HEK293 (cell line): Measurements from ENCODE around the gene CLEC2A.
"Not testable (repeated sequence)": the region's sequence is repeated elsewhere in the genome, so short reads cannot be mapped to it uniquely, and the experiment has no call there.

Experiments used
- CTCF ChIA-PET: fragments of 350-600 bp; formaldehyde crosslinking; extraction: SDS; loops from one replicate; lab custom pipeline; 2021; ENCODE audit warnings: antibody characterized with exemption; lab: Yijun Ruan, JAX
- POLR2A ChIA-PET: fragments of 300-600 bp; formaldehyde crosslinking; extraction: SDS; loops from one replicate; lab custom pipeline; 2020; ENCODE audit warnings: antibody characterized with exemption, inconsistent platforms; lab: Yijun Ruan, JAX
- H3K27ac ChIP-seq: fragments of 200-500 bp; sonication (Bioruptor generic); 2 replicates; pipeline ENCODE4 v1.5.1; 2014; ENCODE audit warnings: low read depth, low read length, control low read depth, inconsistent platforms; ENCODE audit errors: extremely low read depth
- H3K36me3 ChIP-seq, 2 experiments: fragments of 200-500 bp in 1 of 2; sonication (Bioruptor generic) in 1 of 2; 1 replicate in 1 of 2; 2 replicates in 1 of 2; pipeline ENCODE4 v1.5.1; 2014 to 2017; ENCODE audit warnings: inconsistent platforms in 2 of 2, low read length in 2 of 2; ENCODE audit not compliant: control insufficient read depth in 2 of 2, insufficient read depth in 1 of 2
- H3K4me1 ChIP-seq: fragments of 200-500 bp; sonication (Bioruptor generic); 2 replicates; pipeline ENCODE4 v1.5.1; 2014; ENCODE audit warnings: mild to moderate bottlenecking, low read length, inconsistent platforms; ENCODE audit not compliant: control insufficient read depth, insufficient read depth
- H3K4me3 ChIP-seq: 2 replicates; pipeline ENCODE4 v1.5.1; 2011; ENCODE audit warnings: low read depth, mild to moderate bottlenecking, control low read depth, low read length, moderate library complexity
- H3K9me3 ChIP-seq: fragments of 200-500 bp; sonication (Bioruptor generic); 2 replicates; pipeline ENCODE4 v1.5.1; 2014; ENCODE audit warnings: low read depth, low read length, inconsistent platforms; ENCODE audit not compliant: control insufficient read depth, insufficient read depth
- BCL11B ChIP-seq: fragments of 450-650 bp; formaldehyde crosslinking; IDR thresholded peaks from 2 replicates; pipeline ENCODE4 v1.5.1; 2016; ENCODE audit warnings: low read depth, missing biosample characterization, missing genetic modification characterization
- KLF16 ChIP-seq: fragments of 450-650 bp; formaldehyde crosslinking; IDR thresholded peaks from 2 replicates; pipeline ENCODE4 v1.5.1; 2017; ENCODE audit warnings: missing biosample characterization, missing genetic modification characterization
- SETDB1 ChIP-seq: IDR thresholded peaks from one replicate; pipeline ENCODE4 v1.6.1; 2017; ENCODE audit warnings: mild to moderate bottlenecking, low read length, moderate library complexity, mixed read lengths; ENCODE audit not compliant: insufficient read length
- TRIM28 ChIP-seq: IDR thresholded peaks from 2 replicates; pipeline ENCODE4 v1.6.1; 2011; ENCODE audit warnings: low read length, control low read depth, borderline replicate concordance
- TSHZ1 ChIP-seq: fragments of 450-650 bp; formaldehyde crosslinking; IDR thresholded peaks from 2 replicates; pipeline ENCODE4 v1.5.1; 2016; ENCODE audit warnings: missing biosample characterization, missing genetic modification characterization, borderline replicate concordance
- WT1 ChIP-seq: fragments of 450-650 bp; formaldehyde crosslinking; IDR thresholded peaks from 2 replicates; pipeline ENCODE4 v1.5.1; 2016; ENCODE audit warnings: missing biosample characterization, missing genetic modification characterization
- ZBTB1 ChIP-seq: fragments of 450-650 bp; formaldehyde crosslinking; IDR thresholded peaks from 2 replicates; pipeline ENCODE4 v1.5.1; 2016; ENCODE audit warnings: missing biosample characterization, missing genetic modification characterization
- ZBTB17 ChIP-seq: fragments of 450-650 bp; formaldehyde crosslinking; IDR thresholded peaks from 2 replicates; pipeline ENCODE4 v1.5.1; 2016; ENCODE audit warnings: missing biosample characterization, missing genetic modification characterization
- ZBTB49 ChIP-seq: fragments of 450-650 bp; formaldehyde crosslinking; IDR thresholded peaks from 2 replicates; pipeline ENCODE4 v1.5.1; 2016; ENCODE audit warnings: missing biosample characterization, missing genetic modification characterization, low read depth
- ZFHX2 ChIP-seq: fragments of 450-650 bp; formaldehyde crosslinking; conservative IDR thresholded peaks from 2 replicates; pipeline ENCODE4 v1.5.1; 2016; ENCODE audit warnings: missing biosample characterization, missing genetic modification characterization
- ZFP41 ChIP-seq: fragments of 450-650 bp; formaldehyde crosslinking; IDR thresholded peaks from 2 replicates; pipeline ENCODE4 v1.5.1; 2016; ENCODE audit warnings: missing biosample characterization, missing genetic modification characterization, borderline replicate concordance
- ZNF121 ChIP-seq: fragments of 450-650 bp; formaldehyde crosslinking; IDR thresholded peaks from 2 replicates; pipeline ENCODE4 v1.5.1; 2016; ENCODE audit warnings: missing biosample characterization, missing genetic modification characterization
- ZNF184 ChIP-seq: fragments of 450-650 bp; IDR thresholded peaks from 2 replicates; pipeline ENCODE4 v1.5.1; 2018; ENCODE audit warnings: missing biosample characterization, mild to moderate bottlenecking, missing genetic modification characterization
- ZNF202 ChIP-seq: fragments of 450-650 bp; formaldehyde crosslinking; IDR thresholded peaks from 2 replicates; pipeline ENCODE4 v1.5.1; 2016; ENCODE audit warnings: missing biosample characterization, missing genetic modification characterization, borderline replicate concordance
- ZNF223 ChIP-seq: fragments of 450-650 bp; formaldehyde crosslinking; IDR thresholded peaks from 2 replicates; pipeline ENCODE4 v1.5.1; 2016; ENCODE audit warnings: missing biosample characterization, missing genetic modification characterization
- ZNF23 ChIP-seq: fragments of 450-650 bp; formaldehyde crosslinking; IDR thresholded peaks from 2 replicates; pipeline ENCODE4 v1.5.1; 2016; ENCODE audit warnings: missing biosample characterization, missing genetic modification characterization, borderline replicate concordance
- ZNF324 ChIP-seq: fragments of 450-650 bp; formaldehyde crosslinking; IDR thresholded peaks from 2 replicates; pipeline ENCODE4 v1.5.1; 2016; ENCODE audit warnings: missing biosample characterization, missing genetic modification characterization
- ZNF350 ChIP-seq: fragments of 450-650 bp; formaldehyde crosslinking; IDR thresholded peaks from 2 replicates; pipeline ENCODE4 v1.5.0; 2017; ENCODE audit warnings: missing biosample characterization, mild to moderate bottlenecking, missing genetic modification characterization
- ZNF394 ChIP-seq: fragments of 450-650 bp; formaldehyde crosslinking; IDR thresholded peaks from 2 replicates; pipeline ENCODE4 v1.5.1; 2016; ENCODE audit warnings: missing biosample characterization, missing genetic modification characterization, mild to moderate bottlenecking, moderate library complexity, borderline replicate concordance
- ZNF585B ChIP-seq: fragments of 450-650 bp; formaldehyde crosslinking; IDR thresholded peaks from 2 replicates; pipeline ENCODE4 v1.5.1; 2016; ENCODE audit warnings: missing biosample characterization, missing genetic modification characterization
- ZNF677 ChIP-seq: fragments of 450-650 bp; IDR thresholded peaks from 2 replicates; pipeline ENCODE4 v1.5.0; 2018; ENCODE audit warnings: missing biosample characterization, mild to moderate bottlenecking, missing genetic modification characterization, moderate library complexity
- ZNF704 ChIP-seq: fragments of 450-650 bp; formaldehyde crosslinking; IDR thresholded peaks from 2 replicates; pipeline ENCODE4 v1.5.1; 2016; ENCODE audit warnings: missing biosample characterization, missing genetic modification characterization
- ZSCAN4 ChIP-seq: fragments of 450-650 bp; formaldehyde crosslinking; IDR thresholded peaks from 2 replicates; pipeline ENCODE4 v1.5.1; 2017; ENCODE audit warnings: missing biosample characterization, missing genetic modification characterization

Gene CLEC2A

GRCh38 chr12:9975614-9976013 is 43.4 kb upstream of the CLEC2A start:
- H3K9me3 ChIP-seq, result no peaks in the 10 kb centered on the region
- ChIA-PET POLR2A (no interaction called here), CTCF (no interaction called here)
- H3K27ac ChIP-seq, result no peak overlapping the region
- no peaks in the 10 kb centered on the region for H3K36me3 ChIP-seq
- no peak overlapping the region for H3K4me3 ChIP-seq
- TF ChIP-seq BCL11B (tag by site-specific recombination) (no peak), TSHZ1 (tag by site-specific recombination) (no peak), ZFP41 (tag by site-specific recombination) (no peak), ZNF223 (no peak), ZNF121 (tag by site-specific recombination) (no peak), ZBTB17 (tag by site-specific recombination) (no peak), ZNF324 (no peak), ZNF23 (tag by site-specific recombination) (no peak), SETDB1 (peak; percentile 45), ZFHX2 (tag by site-specific recombination) (no peak), WT1 (tag by site-specific recombination) (no peak), ZNF184 (tag by site-specific recombination) (no peak), KLF16 (tag by site-specific recombination) (no peak), ZNF350 (tag by site-specific recombination) (no peak), ZSCAN4 (tag by site-specific recombination) (no peak), TRIM28 (peak; percentile 65; the same call in 1 of the 2 replicates), ZNF202 (tag by site-specific recombination) (no peak), ZNF704 (tag by site-specific recombination) (no peak), ZBTB1 (no peak), ZNF677 (no peak), ZBTB49 (tag by site-specific recombination) (no peak), ZNF394 (no peak), ZNF585B (tag by site-specific recombination) (peak; percentile 92)
- H3K4me1 ChIP-seq, result no peaks in the 10 kb centered on the region

GRCh38 chr12:9974731-9975130 is 42.6 kb upstream of the CLEC2A start:
- H3K4me1 ChIP-seq, CTCF ChIA-PET, H3K36me3 ChIP-seq, POLR2A ChIA-PET, H3K4me3 ChIP-seq, H3K9me3 ChIP-seq, H3K27ac ChIP-seq: not testable (repeated sequence)
